K562 (cell line): ENCODE measurements around the gene VASH2. TPM values are rescaled to one million over a fixed set of nuclear protein-coding genes. Genes with fewer than 3 reads are reported as not detected.

ENCODE experiments used
- BRF1 ChIP-seq: IDR thresholded peaks from 3 replicates; pipeline ENCODE4 v1.6.1; 2011; ENCODE audit warnings: borderline replicate concordance, mild to moderate bottlenecking; ENCODE audit not compliant: insufficient read length; ENCODE audit errors: extremely low read depth
- ERF ChIP-seq: fragments of 450-650 bp; formaldehyde crosslinking; IDR thresholded peaks from 2 replicates; pipeline ENCODE4 v1.4.0; 2020; ENCODE audit warnings: mild to moderate bottlenecking, mixed read lengths
- GTF2A2 ChIP-seq: IDR thresholded peaks from 2 replicates; pipeline ENCODE4 v1.6.1; 2016; ENCODE audit warnings: mild to moderate bottlenecking, missing genetic modification characterization, missing compliant biosample characterization
- KLF6 ChIP-seq: fragments of 250-450 bp; sonication (Bioruptor Pico); IDR thresholded peaks from 2 replicates; pipeline ENCODE4 v1.4.0; 2020; ENCODE audit warnings: mild to moderate bottlenecking, moderate library complexity, borderline replicate concordance
- MCM5 ChIP-seq: fragments of 450-650 bp; IDR thresholded peaks from 2 replicates; pipeline ENCODE4 v1.6.1; 2016; ENCODE audit warnings: low read depth
- MEIS2 ChIP-seq: fragments of 450-650 bp; IDR thresholded peaks from 2 replicates; pipeline ENCODE4 v1.6.1; 2014; ENCODE audit warnings: mild to moderate bottlenecking; ENCODE audit not compliant: partially characterized antibody
- MIER1 ChIP-seq: fragments of 450-650 bp; IDR thresholded peaks from 2 replicates; pipeline ENCODE4 v1.6.1; 2016; ENCODE audit warnings: antibody characterized with exemption, mild to moderate bottlenecking, low read depth
- NCOA4 ChIP-seq: fragments of 450-650 bp; IDR thresholded peaks from 2 replicates; pipeline ENCODE4 v1.6.1; 2018; ENCODE audit warnings: mild to moderate bottlenecking; ENCODE audit not compliant: partially characterized antibody
- NFE2L1 ChIP-seq: fragments of 450-650 bp; IDR thresholded peaks from 2 replicates; pipeline ENCODE4 v1.6.1; 2016; ENCODE audit warnings: missing genetic modification characterization, low read depth, mild to moderate bottlenecking, missing compliant biosample characterization, moderate library complexity, borderline replicate concordance
- NFIC ChIP-seq: fragments of 450-650 bp; IDR thresholded peaks from 2 replicates; pipeline ENCODE4 v1.6.1; 2017; ENCODE audit warnings: mild to moderate bottlenecking, inconsistent platforms
- PKNOX1 ChIP-seq: fragments of 450-650 bp; IDR thresholded peaks from 2 replicates; pipeline ENCODE4 v1.6.1; 2016
- RCOR1 ChIP-seq, 2 experiments: IDR thresholded peaks; 2 replicates each; pipeline ENCODE4 v1.6.1; 2012; ENCODE audit warnings: low read depth in 2 of 2, low read length in 2 of 2, borderline replicate concordance in 1 of 2, improper control_type of control experiment in 1 of 2
- ZBED1 ChIP-seq: IDR thresholded peaks from 2 replicates; pipeline ENCODE4 v1.6.1; 2014
- ZNF174 ChIP-seq: fragments of 250-450 bp; sonication (Bioruptor Pico); IDR thresholded peaks from 2 replicates; pipeline ENCODE4 v1.4.0; 2020; ENCODE audit warnings: mild to moderate bottlenecking
- ZNF217 ChIP-seq: sonication (generic); formaldehyde crosslinking; IDR thresholded peaks from 2 replicates; pipeline ENCODE4 v1.8.0; 2022; ENCODE audit warnings: mild to moderate bottlenecking, missing genetic modification reagents
- ZNF609 ChIP-seq: sonication (generic); formaldehyde crosslinking; IDR thresholded peaks from 2 replicates; pipeline ENCODE4 v1.8.1; 2023; ENCODE audit warnings: missing genetic modification reagents, mild to moderate bottlenecking, borderline replicate concordance
- ZNF75A ChIP-seq: fragments of 450-650 bp; formaldehyde crosslinking; IDR thresholded peaks from 2 replicates; pipeline ENCODE4 v1.4.0; 2020; ENCODE audit warnings: mild to moderate bottlenecking
- ZNF76 ChIP-seq: fragments of 250-450 bp; sonication (Bioruptor Pico); IDR thresholded peaks from 2 replicates; pipeline ENCODE4 v1.4.0; 2020; ENCODE audit warnings: mild to moderate bottlenecking, moderate library complexity, borderline replicate concordance
- polyA plus RNA-seq, 8 experiments: library from polyadenylated mRNA; depleted of rRNA in 4 of 8; stranded (reverse) in 5 of 8; unstranded in 3 of 8; fragments of >200 nt; fragmentation: Nextera tagmentation in 2 of 8; fragmentation: Illumina TruSeq in 1 of 8; extraction: Ambion mirVana in 2 of 8; extraction: Trizol in 1 of 8; gene quantifications; 2 replicates each; pipeline versions ENCODE4 v1.2.1 to v1.2.3, GENCODE V29; 2011 to 2014; ENCODE audit warnings: inconsistent platforms in 1 of 8, missing spikeins in 1 of 8
- total RNA-seq, 7 experiments: library from RNA; depleted of rRNA in 6 of 7; stranded (reverse); fragments of >200 nt in 6 of 7; fragmentation: Illumina TruSeq in 2 of 7; extraction: Trizol in 2 of 7; gene quantifications; 2 replicates each; pipeline versions ENCODE4 v1.2.1 to v1.2.3, GENCODE V29; 2011 to 2021; ENCODE audit warnings: low replicate concordance in 1 of 7
- TF ChIP-seq, protein P1 (sequence below): fragments of 250-450 bp; sonication (Bioruptor Pico); IDR thresholded peaks from 2 replicates; pipeline ENCODE4 v1.8.0; 2021; ENCODE audit warnings: borderline replicate concordance, mild to moderate bottlenecking, moderate library complexity; ENCODE audit not compliant: poor library complexity, severe bottlenecking
- TF ChIP-seq, protein P2 (sequence below): IDR thresholded peaks from 2 replicates; pipeline ENCODE4 v1.6.1; 2012; ENCODE audit warnings: low read depth, low read length, improper control_type of control experiment, borderline replicate concordance

The VASH2 gene
- total and polyA plus RNA-seq, 9 of the 15 experiments (the other 6 are each of a cell fraction or from before 2014, with no cell fraction given), result 0.04 to 0.40 (median 0.10) TPM; not detected in 1

DNA sequence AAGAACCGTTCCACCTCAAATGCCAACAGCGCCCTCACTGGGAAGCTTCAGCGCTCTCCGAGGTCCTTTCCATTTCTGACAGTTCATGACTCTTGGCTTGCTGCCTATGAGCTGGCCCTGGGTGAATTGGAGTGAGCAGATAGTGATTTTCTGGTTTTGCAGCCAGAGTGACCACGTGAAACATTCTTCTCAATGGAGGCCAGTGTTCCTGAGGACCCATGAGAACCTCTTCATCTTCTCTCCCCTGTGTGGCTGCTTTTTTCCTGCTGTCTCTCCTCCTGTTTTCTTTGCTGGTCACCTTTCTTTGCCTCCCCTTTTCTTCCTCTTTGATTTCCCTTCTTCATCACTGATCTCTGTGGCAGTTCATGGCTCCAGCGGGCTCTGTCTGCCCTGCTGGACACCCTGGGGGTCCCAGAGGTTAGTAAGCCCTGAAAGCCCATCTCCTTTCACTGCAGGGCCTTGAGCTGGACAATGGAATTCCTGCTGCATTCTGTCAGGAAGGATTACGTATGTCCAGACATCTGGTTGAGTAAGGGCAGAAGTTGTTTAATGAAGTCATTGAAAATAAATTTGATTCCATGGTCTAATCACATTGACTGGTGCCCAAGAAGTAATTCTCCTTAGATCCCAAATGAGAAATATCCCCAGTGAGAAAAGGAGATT is 29.9 kb downstream of the VASH2 start (continued):
- TF ChIP-seq KLF6 (CRISPR knock-in tag), result no peak
- no peak for TF ChIP-seq ERF (CRISPR knock-in tag)
- TF ChIP-seq MCM5, result no peak
- TF ChIP-seq RCOR1 (IDR thresholded peaks at IDR 0.05; ENCODE audit: borderline replicate concordance in 1 of 2, low read depth in 2 of 2, low read length in 2 of 2), result peak in 1 of 2 experiments; percentile 87; a peak in 2 of 4 replicates
- no peak for TF ChIP-seq ZNF75A
- TF ChIP-seq ZNF76, result no peak
- TF ChIP-seq, protein P1, sequence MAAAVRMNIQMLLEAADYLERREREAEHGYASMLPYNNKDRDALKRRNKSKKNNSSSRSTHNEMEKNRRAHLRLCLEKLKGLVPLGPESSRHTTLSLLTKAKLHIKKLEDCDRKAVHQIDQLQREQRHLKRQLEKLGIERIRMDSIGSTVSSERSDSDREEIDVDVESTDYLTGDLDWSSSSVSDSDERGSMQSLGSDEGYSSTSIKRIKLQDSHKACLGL (CRISPR knock-in tag), result no peak
- TF ChIP-seq MEIS2, result peak; percentile 9
- TF ChIP-seq ZNF174 (CRISPR knock-in tag), result no peak
- no peak for TF ChIP-seq MIER1
- TF ChIP-seq BRF1, result no peak
- peak; percentile 90 for TF ChIP-seq NFIC
- 0 out of 2 replicates have a peak, but pooled peaks have one; percentile 10 for TF ChIP-seq PKNOX1
- TF ChIP-seq, protein P2, sequence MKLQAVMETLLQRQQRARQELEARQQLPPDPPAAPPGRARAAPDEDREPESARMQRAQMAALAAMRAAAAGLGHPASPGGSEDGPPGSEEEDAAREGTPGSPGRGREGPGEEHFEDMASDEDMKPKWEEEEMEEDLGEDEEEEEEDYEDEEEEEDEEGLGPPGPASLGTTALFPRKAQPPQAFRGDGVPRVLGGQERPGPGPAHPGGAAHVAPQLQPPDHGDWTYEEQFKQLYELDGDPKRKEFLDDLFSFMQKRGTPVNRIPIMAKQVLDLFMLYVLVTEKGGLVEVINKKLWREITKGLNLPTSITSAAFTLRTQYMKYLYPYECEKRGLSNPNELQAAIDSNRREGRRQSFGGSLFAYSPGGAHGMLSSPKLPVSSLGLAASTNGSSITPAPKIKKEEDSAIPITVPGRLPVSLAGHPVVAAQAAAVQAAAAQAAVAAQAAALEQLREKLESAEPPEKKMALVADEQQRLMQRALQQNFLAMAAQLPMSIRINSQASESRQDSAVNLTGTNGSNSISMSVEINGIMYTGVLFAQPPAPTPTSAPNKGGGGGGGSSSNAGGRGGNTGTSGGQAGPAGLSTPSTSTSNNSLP, result no peak
- TF ChIP-seq ZNF217 (CRISPR knock-in tag), result no peak
- no peak for TF ChIP-seq GTF2A2
- TF ChIP-seq NCOA4, result no peak
- TF ChIP-seq NFE2L1 (tag), result no peak
- no peak for TF ChIP-seq ZBED1
- no peak for TF ChIP-seq ZNF609
